ENCODE measurements around the gene RFX2.

GRCh38 chr19:6099599-6099998 is 10.7 kb downstream of the RFX2 start:
- TF ChIP-seq POLR2A (IDR thresholded peaks at IDR 0.05; ENCODE audit: low read length) (no peak), JUN (IDR thresholded peaks at IDR 0.05) (no peak), PHF8 (IDR thresholded peaks at IDR 0.05; ENCODE audit: borderline replicate concordance, low read depth) (no peak), RNF2 (IDR thresholded peaks at IDR 0.05; ENCODE audit: borderline replicate concordance, low read depth) (no peak), SMC3 (IDR thresholded peaks at IDR 0.05) (no peak)
- TF ChIP-seq, protein P1, sequence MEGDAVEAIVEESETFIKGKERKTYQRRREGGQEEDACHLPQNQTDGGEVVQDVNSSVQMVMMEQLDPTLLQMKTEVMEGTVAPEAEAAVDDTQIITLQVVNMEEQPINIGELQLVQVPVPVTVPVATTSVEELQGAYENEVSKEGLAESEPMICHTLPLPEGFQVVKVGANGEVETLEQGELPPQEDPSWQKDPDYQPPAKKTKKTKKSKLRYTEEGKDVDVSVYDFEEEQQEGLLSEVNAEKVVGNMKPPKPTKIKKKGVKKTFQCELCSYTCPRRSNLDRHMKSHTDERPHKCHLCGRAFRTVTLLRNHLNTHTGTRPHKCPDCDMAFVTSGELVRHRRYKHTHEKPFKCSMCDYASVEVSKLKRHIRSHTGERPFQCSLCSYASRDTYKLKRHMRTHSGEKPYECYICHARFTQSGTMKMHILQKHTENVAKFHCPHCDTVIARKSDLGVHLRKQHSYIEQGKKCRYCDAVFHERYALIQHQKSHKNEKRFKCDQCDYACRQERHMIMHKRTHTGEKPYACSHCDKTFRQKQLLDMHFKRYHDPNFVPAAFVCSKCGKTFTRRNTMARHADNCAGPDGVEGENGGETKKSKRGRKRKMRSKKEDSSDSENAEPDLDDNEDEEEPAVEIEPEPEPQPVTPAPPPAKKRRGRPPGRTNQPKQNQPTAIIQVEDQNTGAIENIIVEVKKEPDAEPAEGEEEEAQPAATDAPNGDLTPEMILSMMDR (IDR thresholded peaks at IDR 0.05) = no peak
